Hematopoietic multipotent progenitor cell treated with erythropoietin and hydrocortisone succinate and interleukin-3 and kit ligand, for 15 days (in vitro differentiated cells): ENCODE data around the gene CCNA1.

Experiments used
- DNase-seq: peaks from one replicate; pipeline ENCODE4 v3.0.0-alpha.2; 2015; ENCODE audit warnings: low spot score

CCNA1 gene

DNA sequence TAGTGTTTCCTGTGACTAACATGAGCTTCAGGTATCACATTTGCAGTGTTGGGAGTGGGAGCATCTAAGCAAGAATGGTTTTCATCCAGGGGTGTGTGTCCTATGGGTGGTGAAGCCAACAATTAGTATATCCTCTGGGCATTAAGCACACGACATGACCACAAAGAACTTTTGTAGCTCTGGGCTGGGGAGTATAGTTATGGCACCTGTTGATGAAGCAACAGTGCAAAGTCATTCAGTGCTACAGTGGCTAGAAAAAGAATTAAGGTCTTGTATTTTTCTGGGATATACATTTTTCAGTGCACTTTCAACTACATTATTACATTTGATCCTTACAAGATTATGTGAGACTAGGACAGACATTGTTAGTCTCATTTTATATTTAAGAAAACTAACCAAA, 21.8 kb downstream of the CCNA1 start:
- DNase-seq = no peak

DNA sequence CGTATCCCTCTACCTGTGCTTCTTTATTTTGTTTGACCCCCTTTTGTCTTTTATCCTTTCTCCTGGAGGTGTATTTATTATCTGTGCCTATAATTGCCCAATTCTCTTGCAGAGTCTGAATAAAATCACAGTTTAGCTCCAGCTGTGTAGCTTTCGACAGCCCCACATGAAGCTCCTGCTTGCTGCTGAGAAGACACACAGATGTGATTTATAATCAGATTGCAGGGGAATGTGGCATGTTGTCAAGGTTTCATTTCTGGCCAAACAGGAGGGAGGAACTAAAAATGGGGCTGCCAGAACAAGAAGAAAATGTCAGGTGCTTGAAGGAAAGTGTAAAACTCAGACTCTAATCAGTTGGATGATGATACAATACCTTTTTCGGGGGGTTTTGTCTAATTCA, 22.7 kb downstream of the CCNA1 start:
- no peak for DNase-seq

DNA sequence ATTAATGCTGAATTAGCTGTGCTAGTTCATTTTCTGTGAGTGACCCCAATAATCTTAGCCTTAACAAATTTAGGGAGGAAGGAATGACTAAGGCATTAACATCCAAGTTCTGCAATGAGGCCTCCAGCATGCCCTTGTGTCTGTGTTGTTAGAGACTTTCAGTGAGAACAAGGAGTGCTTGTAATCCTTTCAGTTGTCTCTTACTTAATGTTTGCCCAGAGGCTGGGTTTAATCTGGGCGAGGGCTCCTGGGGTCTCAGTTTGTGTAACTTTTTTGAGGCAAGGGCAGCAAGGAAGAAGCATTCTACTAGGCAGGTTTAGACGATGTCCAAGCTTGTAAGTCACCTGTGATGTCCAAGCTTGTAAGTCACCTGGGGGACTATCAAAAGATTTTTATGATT, 24.3 kb downstream of the CCNA1 start:
- no peak for DNase-seq

DNA sequence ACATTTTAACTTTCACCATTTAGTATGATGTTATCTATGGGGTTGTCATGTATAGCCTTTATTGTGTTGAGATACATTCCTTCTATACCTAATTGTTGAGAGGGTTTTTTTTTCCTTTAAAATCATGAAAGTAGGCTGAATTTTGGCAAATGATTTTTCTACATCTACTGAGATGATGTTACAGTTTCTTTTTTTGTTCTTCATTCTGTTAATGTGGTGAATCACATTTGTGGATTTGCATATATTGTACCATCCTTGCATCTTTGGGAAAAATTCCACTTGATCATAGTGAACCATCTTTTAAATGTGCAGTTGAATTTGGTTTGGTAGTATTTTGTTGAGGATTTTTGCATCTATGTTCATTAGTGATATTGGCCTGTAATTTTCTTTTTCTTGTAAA, 29.2 kb downstream of the CCNA1 start:
- DNase-seq = no peak

DNA sequence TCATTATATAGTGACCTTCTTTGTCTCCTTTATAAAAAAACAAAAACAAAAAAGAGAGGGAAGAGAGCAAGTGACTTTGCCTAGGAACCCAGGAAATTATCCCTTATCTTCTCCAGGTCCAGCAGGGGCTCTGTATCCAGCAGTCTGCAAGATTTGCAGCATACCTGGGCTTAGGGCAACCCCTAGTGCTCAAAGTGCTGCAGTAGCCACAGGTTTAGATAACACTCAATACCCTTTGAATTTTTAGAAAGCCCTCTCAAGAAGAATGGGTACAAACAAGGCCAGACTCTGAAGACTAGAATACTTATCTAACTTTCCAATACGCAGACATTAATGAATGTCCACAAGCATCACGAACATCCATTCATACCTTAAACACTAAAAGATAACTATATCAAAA, 43.2 kb downstream of the CCNA1 start:
- no peak for DNase-seq

DNA sequence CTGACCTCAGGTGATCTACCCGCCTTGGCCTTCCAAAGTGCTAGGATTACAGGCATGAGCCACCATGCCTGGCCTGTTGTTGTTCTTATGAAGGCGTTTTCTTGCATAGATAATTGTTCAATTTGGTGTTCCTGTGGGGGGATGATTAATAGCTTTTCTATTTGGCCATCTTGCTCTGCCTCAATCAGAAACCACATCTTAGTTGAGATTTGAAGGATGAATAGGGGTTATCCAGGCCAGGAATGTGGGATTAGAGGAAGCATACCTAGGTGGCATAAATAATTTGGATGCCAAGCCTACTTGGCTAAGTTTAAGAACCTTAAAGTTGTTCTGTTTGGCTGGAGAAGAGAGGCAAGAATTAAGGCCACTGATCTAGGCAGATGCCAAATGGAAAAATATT, 44.4 kb downstream of the CCNA1 start:
- no peak for DNase-seq

DNA sequence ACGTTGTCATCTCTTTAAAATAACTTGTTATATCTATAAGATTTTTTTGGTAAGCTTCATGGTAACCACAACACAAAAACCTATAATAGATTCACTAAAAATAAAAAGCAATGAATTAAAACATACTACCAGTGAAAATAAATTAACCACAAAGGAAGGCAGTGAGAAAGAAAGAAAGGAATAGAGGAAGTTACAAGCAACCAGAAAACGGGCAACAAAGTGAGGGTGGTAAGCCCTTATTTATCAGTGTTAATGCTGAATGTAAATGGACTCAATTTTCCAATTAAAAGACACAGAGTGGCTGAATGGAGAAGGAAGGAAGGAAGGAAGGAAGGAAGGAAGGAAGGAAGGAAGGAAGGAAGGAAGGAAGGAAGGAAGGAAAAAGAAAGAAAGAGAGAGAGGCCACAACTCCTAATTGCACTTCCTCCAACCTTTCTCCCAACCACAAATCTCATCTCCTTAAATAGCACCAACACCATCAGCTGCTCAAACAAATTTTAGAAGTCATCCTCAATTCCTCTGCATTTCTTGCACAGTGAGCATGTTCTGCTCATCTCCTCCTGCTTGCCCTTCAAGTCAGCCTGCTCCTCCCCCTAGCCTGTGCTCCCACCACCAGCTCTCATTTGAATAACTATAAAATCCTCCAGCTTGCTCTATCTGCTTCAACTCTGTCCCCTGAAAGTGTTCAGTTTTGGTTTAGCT, 48.6 kb downstream of the CCNA1 start:
- DNase-seq = no peak

DNA sequence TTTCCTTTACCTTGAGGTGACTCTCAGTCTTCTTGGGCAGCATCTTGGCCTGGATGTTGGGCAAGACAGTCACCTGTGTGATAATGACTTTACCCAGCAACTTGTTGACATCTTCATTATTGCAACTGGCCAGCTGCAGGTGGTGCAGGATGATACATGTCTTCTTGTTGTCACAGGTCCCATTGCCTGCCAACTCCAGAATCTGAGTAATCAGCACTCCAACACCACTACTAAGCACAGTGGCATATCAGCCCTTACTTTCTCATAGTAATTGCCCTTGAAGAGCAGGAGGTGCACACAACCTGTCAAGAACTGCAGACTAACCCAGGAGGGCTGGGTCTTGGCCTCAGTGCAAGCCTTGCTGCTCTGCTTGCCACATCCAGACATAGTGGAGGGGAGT, 57.8 kb downstream of the CCNA1 start:
- no peak for DNase-seq
